GM12874 (cell line): ENCODE results near the gene RITA1.

Source experiments
- CTCF ChIP-seq: IDR thresholded peaks from 2 replicates; pipeline ENCODE4 v1.5.1; 2011; ENCODE audit warnings: low read depth, mild to moderate bottlenecking, control low read depth, low read length, moderate library complexity; ENCODE audit not compliant: insufficient read depth

RITA1 gene

GRCh38 chr12:113157218-113157859 lies 28.2 kb upstream of the RITA1 start:
- TF ChIP-seq CTCF: no peak

GRCh38 chr12:113158439-113159203 lies 26.9 kb upstream of the RITA1 start:
- no peak for TF ChIP-seq CTCF

- TF ChIP-seq CTCF: no peak
These were observed 25.6 kb upstream of the RITA1 start for GRCh38 chr12:113159937-113160336.

- TF ChIP-seq CTCF: no peak
These were observed 24.0 kb upstream of the RITA1 start for GRCh38 chr12:113161415-113162016.

GRCh38 chr12:113162102-113163029 lies 23.2 kb upstream of the RITA1 start:
- no peak for TF ChIP-seq CTCF

GRCh38 chr12:113163030-113163360 lies 22.5 kb upstream of the RITA1 start:
- TF ChIP-seq CTCF: no peak

GRCh38 chr12:113164014-113164413 lies 21.5 kb upstream of the RITA1 start:
- no peak for TF ChIP-seq CTCF
